ENCODE measurements around the gene FTO. TPM values are rescaled to one million over a fixed set of nuclear protein-coding genes. Genes with fewer than 3 reads are reported as not detected.

The FTO gene
- total and polyA plus RNA-seq, 2 of the 13 experiments (the other 11 are each of a cell fraction or from before 2014, with no cell fraction given) = 41.6 to 55.8 TPM

DNA sequence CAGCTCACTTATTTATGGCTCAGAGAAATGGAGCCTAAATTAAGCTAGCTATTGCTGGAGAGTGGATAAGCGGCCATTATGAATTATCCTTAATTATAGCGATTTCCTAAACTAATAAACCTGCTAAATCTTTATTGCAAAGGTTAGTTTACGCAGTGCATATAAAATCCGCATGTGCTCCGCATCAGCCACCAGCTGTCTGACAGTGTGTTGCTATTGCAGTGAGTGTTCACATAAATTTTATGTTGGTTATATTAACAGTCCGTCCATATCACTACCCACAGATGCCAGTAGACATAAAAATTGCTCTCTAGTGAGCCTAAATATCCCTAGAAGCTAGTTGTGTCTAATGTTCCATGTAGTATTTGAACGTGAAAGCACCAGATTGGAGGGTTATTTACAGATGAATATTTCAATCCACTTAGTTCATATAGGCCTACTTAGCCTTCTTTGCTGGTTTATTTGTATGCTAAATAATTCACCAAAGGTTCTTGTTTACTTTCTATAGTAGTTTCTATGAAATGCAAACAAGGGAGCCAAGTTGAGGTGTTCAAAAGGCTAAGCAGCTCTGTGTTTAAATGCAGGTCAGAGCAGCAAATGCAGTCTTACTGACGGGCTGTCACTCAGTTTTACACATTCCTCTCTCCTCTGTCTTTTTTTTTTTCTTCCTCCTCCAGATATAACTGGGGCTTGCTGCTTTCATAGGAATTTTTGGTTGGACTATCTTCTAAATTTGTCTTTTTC lies 363.5 kb downstream of the FTO start:
- DNase-seq (ENCODE audit: low spot score) (peak; percentile 41), ATAC-seq (peak; percentile 77), FAIRE-seq (peak; percentile 8)
- Histone ChIP-seq H3K27ac (ENCODE audit: extremely low read length, insufficient read depth, low read length) (peak overlapping the region; percentile 23), H3K9me3 (ENCODE audit: low read length) (no peaks in the 10 kb centered on the region), H3K36me3 (replicated peaks in 1 of 2; ENCODE audit: control insufficient read depth in 1 of 2, insufficient read depth in 2 of 2, low read length in 2 of 2) (no peaks in the 10 kb centered on the region), H2AFZ (ENCODE audit: low read length) (no peak overlapping the region), H4K20me1 (ENCODE audit: insufficient read depth, low read length) (no peaks in the 10 kb centered on the region), H3K4me1 (ENCODE audit: insufficient read depth, low read length) (peaks cover 59% of the 10 kb centered on the region), H3K79me2 (ENCODE audit: insufficient read depth, low read length) (no peaks in the 10 kb centered on the region), H3K4me3 (replicated peaks in 1 of 3; ENCODE audit: insufficient read depth in 1 of 3, low read depth in 2 of 3, low read length in 3 of 3) (no peak overlapping the region), H3K27me3 (ENCODE audit: control insufficient read depth in 1 of 2, insufficient read depth in 2 of 2, low read length in 2 of 2) (no peaks in the 10 kb centered on the region), H3K4me2 (ENCODE audit: low read depth, low read length) (peak overlapping the region; percentile 19; the same call in 1 of the 2 replicates), H3K9ac (ENCODE audit: insufficient read depth, low read depth, low read length) (no peak overlapping the region)
- ChIA-PET CTCF (ENCODE audit: low intra/inter-chr PET ratio, low total read pairs) (no interaction called here), POLR2A (interaction anchor here (2.3 kb wide), 1 partner anchor 13 kb away, joined by 7 read pairs; no protein-coding TSS in a partner anchor)
- no TSS peak for BruUV-seq (replicated peaks)
- intact Hi-C loops (cut with micrococcal nuclease; ENCODE audit: unreplicated experiment) = loop anchor here (10.0 kb wide), 1 partner anchor 107 kb away; no protein-coding TSS in a partner anchor
- in situ Hi-C loops (cut with HindIII; ENCODE audit: extremely low pct_ligation_motif_present, low pct_unique_long_range_greater_than_20kb) = no loop called here
- WGBS (ENCODE audit: low lambda C conversion rate) = 79% methylated on average over 8 of the region's 8 CpGs
- peak; percentile 27; the same call in 1 of the 2 replicates for TF ChIP-seq CREM (IDR thresholded peaks at IDR 0.05)
- no peak for TF ChIP-seq CREM (CRISPR knock-in tag; IDR thresholded peaks at IDR 0.05)
- TF ChIP-seq ZNF674 (CRISPR knock-in tag; IDR thresholded peaks at IDR 0.05; ENCODE audit: low read depth) = no peak
- peak; percentile 39; the same call in 1 of the 2 replicates for TF ChIP-seq NFIC (IDR thresholded peaks at IDR 0.05; ENCODE audit: low read length)
- peak; percentile 32; the same call in 1 of the 2 replicates for TF ChIP-seq TBX2 (CRISPR knock-in tag; IDR thresholded peaks at IDR 0.05; ENCODE audit: borderline replicate concordance)
- TF ChIP-seq ZNF709 (CRISPR knock-in tag; IDR thresholded peaks at IDR 0.05) = no peak
- TF ChIP-seq NR2F2 (IDR thresholded peaks at IDR 0.05; ENCODE audit: borderline replicate concordance, low read depth) = peak; percentile 50; the same call in 1 of the 2 replicates
- TF ChIP-seq FOXA3 (CRISPR knock-in tag; IDR thresholded peaks at IDR 0.05) = peak; percentile 71
- peak; percentile 88; the same call in 1 of the 2 replicates for TF ChIP-seq ZBTB20 (CRISPR knock-in tag; IDR thresholded peaks at IDR 0.05; ENCODE audit: borderline replicate concordance, low read depth)
- no peak for TF ChIP-seq CREB1 (IDR thresholded peaks at IDR 0.05)
- TF ChIP-seq CREB1 (CRISPR knock-in tag; IDR thresholded peaks at IDR 0.05) = 0 out of 2 replicates have a peak, but pooled peaks have one; percentile 16
- no peak for TF ChIP-seq LCORL (IDR thresholded peaks at IDR 0.05)
- TF ChIP-seq LCORL (CRISPR knock-in tag; IDR thresholded peaks at IDR 0.05) = peak; percentile 28; the same call in 1 of the 2 replicates
- TF ChIP-seq ZNF362 (CRISPR knock-in tag; IDR thresholded peaks at IDR 0.05; ENCODE audit: borderline replicate concordance) = peak; percentile 56; the same call in 1 of the 2 replicates
- TF ChIP-seq FOXP4 (CRISPR knock-in tag; IDR thresholded peaks at IDR 0.05) = peak; percentile 43; the same call in 1 of the 2 replicates
- TF ChIP-seq, protein P1, sequence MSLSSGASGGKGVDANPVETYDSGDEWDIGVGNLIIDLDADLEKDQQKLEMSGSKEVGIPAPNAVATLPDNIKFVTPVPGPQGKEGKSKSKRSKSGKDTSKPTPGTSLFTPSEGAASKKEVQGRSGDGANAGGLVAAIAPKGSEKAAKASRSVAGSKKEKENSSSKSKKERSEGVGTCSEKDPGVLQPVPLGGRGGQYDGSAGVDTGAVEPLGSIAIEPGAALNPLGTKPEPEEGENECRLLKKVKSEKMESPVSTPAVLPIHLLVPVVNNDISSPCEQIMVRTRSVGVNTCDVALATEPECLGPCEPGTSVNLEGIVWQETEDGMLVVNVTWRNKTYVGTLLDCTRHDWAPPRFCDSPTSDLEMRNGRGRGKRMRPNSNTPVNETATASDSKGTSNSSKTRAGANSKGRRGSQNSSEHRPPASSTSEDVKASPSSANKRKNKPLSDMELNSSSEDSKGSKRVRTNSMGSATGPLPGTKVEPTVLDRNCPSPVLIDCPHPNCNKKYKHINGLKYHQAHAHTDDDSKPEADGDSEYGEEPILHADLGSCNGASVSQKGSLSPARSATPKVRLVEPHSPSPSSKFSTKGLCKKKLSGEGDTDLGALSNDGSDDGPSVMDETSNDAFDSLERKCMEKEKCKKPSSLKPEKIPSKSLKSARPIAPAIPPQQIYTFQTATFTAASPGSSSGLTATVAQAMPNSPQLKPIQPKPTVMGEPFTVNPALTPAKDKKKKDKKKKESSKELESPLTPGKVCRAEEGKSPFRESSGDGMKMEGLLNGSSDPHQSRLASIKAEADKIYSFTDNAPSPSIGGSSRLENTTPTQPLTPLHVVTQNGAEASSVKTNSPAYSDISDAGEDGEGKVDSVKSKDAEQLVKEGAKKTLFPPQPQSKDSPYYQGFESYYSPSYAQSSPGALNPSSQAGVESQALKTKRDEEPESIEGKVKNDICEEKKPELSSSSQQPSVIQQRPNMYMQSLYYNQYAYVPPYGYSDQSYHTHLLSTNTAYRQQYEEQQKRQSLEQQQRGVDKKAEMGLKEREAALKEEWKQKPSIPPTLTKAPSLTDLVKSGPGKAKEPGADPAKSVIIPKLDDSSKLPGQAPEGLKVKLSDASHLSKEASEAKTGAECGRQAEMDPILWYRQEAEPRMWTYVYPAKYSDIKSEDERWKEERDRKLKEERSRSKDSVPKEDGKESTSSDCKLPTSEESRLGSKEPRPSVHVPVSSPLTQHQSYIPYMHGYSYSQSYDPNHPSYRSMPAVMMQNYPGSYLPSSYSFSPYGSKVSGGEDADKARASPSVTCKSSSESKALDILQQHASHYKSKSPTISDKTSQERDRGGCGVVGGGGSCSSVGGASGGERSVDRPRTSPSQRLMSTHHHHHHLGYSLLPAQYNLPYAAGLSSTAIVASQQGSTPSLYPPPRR (CRISPR knock-in tag; IDR thresholded peaks at IDR 0.05; ENCODE audit: borderline replicate concordance) = peak; percentile 77
- TF ChIP-seq ZNF430 (CRISPR knock-in tag; IDR thresholded peaks at IDR 0.05) = no peak
